GM12801 (cell line): Measurements from ENCODE around the gene BRD7.

Experiments used
- CTCF ChIP-seq: IDR thresholded peaks from one replicate; pipeline ENCODE4 v1.5.1; 2011; ENCODE audit warnings: control low read depth; ENCODE audit not compliant: insufficient read length; ENCODE audit errors: extremely low read depth

BRD7 gene

GRCh38 chr16:50284131-50284911, 84.5 kb downstream of the BRD7 start:
- TF ChIP-seq CTCF = no peak

- TF ChIP-seq CTCF = no peak
These were observed 85.7 kb downstream of the BRD7 start for GRCh38 chr16:50282955-50283631.

GRCh38 chr16:50282010-50282538, 86.7 kb downstream of the BRD7 start:
- TF ChIP-seq CTCF = no peak

GRCh38 chr16:50281391-50282009, 87.3 kb downstream of the BRD7 start:
- TF ChIP-seq CTCF = no peak

- no peak for TF ChIP-seq CTCF
These were observed 87.9 kb downstream of the BRD7 start for GRCh38 chr16:50280932-50281331.

GRCh38 chr16:50279504-50279865, 89.3 kb downstream of the BRD7 start:
- TF ChIP-seq CTCF = no peak

- no peak for TF ChIP-seq CTCF
These were observed 90.5 kb downstream of the BRD7 start for GRCh38 chr16:50278251-50278650.
